GM18505 (cell line): ENCODE data around the gene OMP.

Experiments
- ATAC-seq: cut with Tn5 transposase; IDR thresholded peaks from one replicate; pipeline ENCODE4 v1.9.1; 2021; ENCODE audit not compliant: unreplicated experiment
- POLR2A ChIP-seq: IDR thresholded peaks from 4 replicates; pipeline ENCODE4 v1.6.1; 2011; ENCODE audit warnings: borderline replicate concordance; ENCODE audit not compliant: insufficient read depth, insufficient read length; ENCODE audit errors: extremely low read depth

OMP gene

GRCh38 chr11:77129842-77130756, 27.5 kb downstream of the OMP start:
- no peak for ATAC-seq
- no peak for TF ChIP-seq POLR2A

- no peak for TF ChIP-seq POLR2A
- ATAC-seq, result no peak
Observed at GRCh38 chr11:77130763-77131513, 28.3 kb downstream of the OMP start.

- ATAC-seq, result no peak
- TF ChIP-seq POLR2A, result no peak
Observed at GRCh38 chr11:77131560-77131959, 28.9 kb downstream of the OMP start.

- no peak for TF ChIP-seq POLR2A
- no peak for ATAC-seq
Observed at GRCh38 chr11:77135069-77135468, 32.4 kb downstream of the OMP start.

- TF ChIP-seq POLR2A, result no peak
- ATAC-seq, result no peak
Observed at GRCh38 chr11:77136074-77136473, 33.4 kb downstream of the OMP start.

- TF ChIP-seq POLR2A, result no peak
Observed at GRCh38 chr11:77136784-77137420, 34.3 kb downstream of the OMP start.

GRCh38 chr11:77137421-77137820, 34.8 kb downstream of the OMP start:
- no peak for TF ChIP-seq POLR2A
- ATAC-seq, result no peak

More at GRCh38 chr11:77136784-77137420, 34.3 kb downstream of the OMP start:
- ATAC-seq, result no peak

GRCh38 chr11:77138106-77138649, 35.5 kb downstream of the OMP start:
- no peak for TF ChIP-seq POLR2A

GRCh38 chr11:77139201-77139600, 36.6 kb downstream of the OMP start:
- ATAC-seq, result no peak
- no peak for TF ChIP-seq POLR2A

More at GRCh38 chr11:77138106-77138649, 35.5 kb downstream of the OMP start:
- ATAC-seq, result no peak

GRCh38 chr11:77140231-77140851, 37.7 kb downstream of the OMP start:
- ATAC-seq, result no peak
- TF ChIP-seq POLR2A, result no peak

- ATAC-seq, result no peak
- no peak for TF ChIP-seq POLR2A
Observed at GRCh38 chr11:77141034-77141433, 38.4 kb downstream of the OMP start.

- no peak for TF ChIP-seq POLR2A
- no peak for ATAC-seq
Observed at GRCh38 chr11:77141475-77141874, 38.8 kb downstream of the OMP start.
